ENCODE results near the gene CALD1. TPM values are rescaled to one million over a fixed set of nuclear protein-coding genes. Genes with fewer than 3 reads are reported as not detected.

CALD1 gene
- total RNA-seq, 2 donors from 2014 or later, result 912 to 1,038 TPM

- Histone ChIP-seq H3K4me1 (ENCODE audit: control insufficient read depth in 1 of 2, low read depth in 2 of 2) (peaks cover 0 to 7% of the 10 kb centered on the region in 2 donors), H3K4me3 (no peak overlapping the region), H3K9me3 (no peaks in the 10 kb centered on the region), H3K36me3 (peaks cover 49% of the 10 kb centered on the region), H3K27me3 (replicated peaks; ENCODE audit: insufficient read depth) (no peaks in the 10 kb centered on the region), H3K27ac (peak overlapping the region in 1 of 2 donors; percentile 25)
- DNase-seq (ENCODE audit: low spot score) (no peak), ATAC-seq (ENCODE audit: insufficient number of reproducible peaks, low FRiP score, low read depth) (no peak)
- no peak for TF ChIP-seq CTCF (IDR thresholded peaks at IDR 0.05)
These were observed 167.9 kb downstream of the CALD1 start for GRCh38 chr7:134947329-134947728.

- Histone ChIP-seq H3K9me3 (no peaks in the 10 kb centered on the region), H3K4me1 (ENCODE audit: control insufficient read depth in 1 of 2, low read depth in 2 of 2) (peaks cover 0 to 2% of the 10 kb centered on the region in 2 donors), H3K27me3 (replicated peaks; ENCODE audit: insufficient read depth) (no peaks in the 10 kb centered on the region), H3K4me3 (no peak overlapping the region), H3K36me3 (peaks cover 53% of the 10 kb centered on the region), H3K27ac (no peak overlapping the region)
- no peak for TF ChIP-seq CTCF (IDR thresholded peaks at IDR 0.05)
- ATAC-seq (ENCODE audit: insufficient number of reproducible peaks, low FRiP score, low read depth) (no peak), DNase-seq (ENCODE audit: low spot score) (no peak)
These were observed 168.4 kb downstream of the CALD1 start for GRCh38 chr7:134947831-134948230.

GRCh38 chr7:134948246-134948645, 168.8 kb downstream of the CALD1 start:
- H3K27ac ChIP-seq, result no peak overlapping the region
- no peak overlapping the region for H3K4me3 ChIP-seq
- no peaks in the 10 kb centered on the region for H3K4me1 ChIP-seq (ENCODE audit: control insufficient read depth in 1 of 2, low read depth in 2 of 2)
- peaks cover 51% of the 10 kb centered on the region for H3K36me3 ChIP-seq
- no peak for TF ChIP-seq CTCF (IDR thresholded peaks at IDR 0.05)
- no peaks in the 10 kb centered on the region for H3K27me3 ChIP-seq (replicated peaks; ENCODE audit: insufficient read depth)
- DNase-seq (ENCODE audit: low spot score) (no peak), ATAC-seq (ENCODE audit: insufficient number of reproducible peaks, low FRiP score, low read depth) (no peak)
- no peaks in the 10 kb centered on the region for H3K9me3 ChIP-seq

- Histone ChIP-seq H3K4me1 (ENCODE audit: control insufficient read depth in 1 of 2, low read depth in 2 of 2) (no peaks in the 10 kb centered on the region), H3K36me3 (peaks cover 53% of the 10 kb centered on the region)
These were observed 169.3 kb downstream of the CALD1 start for GRCh38 chr7:134948736-134949135.

GRCh38 chr7:134949171-134949570, 169.7 kb downstream of the CALD1 start:
- no peak for ATAC-seq (ENCODE audit: insufficient number of reproducible peaks, low FRiP score, low read depth)
- no peak for TF ChIP-seq CTCF (IDR thresholded peaks at IDR 0.05)
- Histone ChIP-seq H3K27me3 (replicated peaks; ENCODE audit: insufficient read depth) (no peaks in the 10 kb centered on the region), H3K9me3 (no peaks in the 10 kb centered on the region), H3K4me1 (ENCODE audit: control insufficient read depth in 1 of 2, low read depth in 2 of 2) (peaks cover 0 to under 1% of the 10 kb centered on the region in 2 donors), H3K36me3 (peaks cover 55% of the 10 kb centered on the region), H3K4me3 (no peak overlapping the region), H3K27ac (peak overlapping the region in 1 of 2 donors; percentile 14)
- DNase-seq (ENCODE audit: low spot score), result no peak

More at GRCh38 chr7:134948736-134949135, 169.3 kb downstream of the CALD1 start:
- no peak for TF ChIP-seq CTCF (IDR thresholded peaks at IDR 0.05)
- ATAC-seq (ENCODE audit: insufficient number of reproducible peaks, low FRiP score, low read depth) (no peak), DNase-seq (ENCODE audit: low spot score) (no peak)
- Histone ChIP-seq H3K9me3 (no peaks in the 10 kb centered on the region), H3K4me3 (no peak overlapping the region), H3K27me3 (replicated peaks; ENCODE audit: insufficient read depth) (no peaks in the 10 kb centered on the region), H3K27ac (peak overlapping the region in 1 of 2 donors; percentile 14)
